Gastrocnemius medialis (tissue), 4 donors: ENCODE measurements around the gene PCDH8. TPM values are rescaled to one million over a fixed set of nuclear protein-coding genes. Genes with fewer than 3 reads are reported as not detected.

Source experiments
- ATAC-seq, 2 donors: fragments of 150-250 bp; one replicate each; pipeline ENCODE4 v1.9.1; 2016
- DNase-seq, 2 donors: peaks; one replicate each; pipeline ENCODE4 v3.0.0-alpha.2; 2019
- H3K27ac ChIP-seq, 4 donors: fragments of 200-600 bp; sonication (generic); 1 replicate in 1 of 4; 2 replicates in 3 of 4; pipeline ENCODE4 v1.5.1; 2016 to 2018; ENCODE audit warnings: mild to moderate bottlenecking in 2 of 4, moderate library complexity in 1 of 4
- H3K27me3 ChIP-seq, 3 donors: fragments of 200-600 bp; sonication (generic) in 2 of 3; 1 replicate in 1 of 3; 2 replicates in 2 of 3; pipeline versions ENCODE4 v1.5.1 to v1.6.0; 2016 to 2019; ENCODE audit warnings: mild to moderate bottlenecking in 1 of 3, moderate library complexity in 1 of 3
- H3K36me3 ChIP-seq, 2 donors: fragments of 200-600 bp; sonication (generic) in 1 of 2; one replicate each; pipeline ENCODE4 v1.5.1; 2017 to 2018
- H3K4me1 ChIP-seq, 2 donors: fragments of 200-600 bp; sonication (generic) in 1 of 2; one replicate each; pipeline ENCODE4 v1.5.1; 2016 to 2017; ENCODE audit warnings: mild to moderate bottlenecking in 2 of 2
- H3K4me3 ChIP-seq, 4 donors: fragments of 200-600 bp; sonication (generic) in 3 of 4; 1 replicate in 1 of 4; 2 replicates in 3 of 4; pipeline ENCODE4 v1.5.1; 2016 to 2019; ENCODE audit warnings: mild to moderate bottlenecking in 2 of 4
- H3K9me3 ChIP-seq, 3 donors: fragments of 200-600 bp; sonication (generic) in 2 of 3; 1 replicate in 1 of 3; 2 replicates in 2 of 3; pipeline ENCODE4 v1.5.1; 2016 to 2019
- CTCF ChIP-seq, 5 experiments: fragments of 450-650 bp in 3 of 5; fragments of 200-600 bp in 2 of 5; sonication (generic) in 2 of 5; IDR thresholded peaks in 4 of 5; conservative IDR thresholded peaks in 1 of 5; 1 replicate in 4 of 5; 2 replicates in 1 of 5; pipeline ENCODE4 v1.5.1; 2016 to 2019; ENCODE audit warnings: antibody characterized with exemption in 5 of 5, mild to moderate bottlenecking in 3 of 5, moderate library complexity in 3 of 5
- POLR2A ChIP-seq, 2 donors: fragments of 450-650 bp; IDR thresholded peaks; one replicate each; pipeline ENCODE4 v1.6.1; 2017; ENCODE audit warnings: antibody characterized with exemption in 2 of 2, mild to moderate bottlenecking in 2 of 2, moderate library complexity in 2 of 2
- in situ Hi-C, 4 donors: fragments of 200-750 bp; cut with MboI; loops; one replicate each; pipeline versions ENCODE4 v1.15.0 to v1.8.0; 2017; ENCODE audit warnings: low sequenced_read_pairs in 4 of 4
- intact Hi-C: fragments of 100-400 bp; cut with DNase I; formaldehyde crosslinking; loops from one replicate; pipeline ENCODE4 v1.15.1; 2023; ENCODE audit warnings: low total_unique reads
- total RNA-seq, 4 donors: library from RNA; depleted of rRNA; stranded (reverse); fragments of >200 nt; gene quantifications; one replicate each; pipeline versions ENCODE4 v1.1.0 to v1.2.3, GENCODE V29; 2016

Gene PCDH8
- total RNA-seq, 4 donors from 2014 or later = 0.39 TPM; not detected in 3

DNA sequence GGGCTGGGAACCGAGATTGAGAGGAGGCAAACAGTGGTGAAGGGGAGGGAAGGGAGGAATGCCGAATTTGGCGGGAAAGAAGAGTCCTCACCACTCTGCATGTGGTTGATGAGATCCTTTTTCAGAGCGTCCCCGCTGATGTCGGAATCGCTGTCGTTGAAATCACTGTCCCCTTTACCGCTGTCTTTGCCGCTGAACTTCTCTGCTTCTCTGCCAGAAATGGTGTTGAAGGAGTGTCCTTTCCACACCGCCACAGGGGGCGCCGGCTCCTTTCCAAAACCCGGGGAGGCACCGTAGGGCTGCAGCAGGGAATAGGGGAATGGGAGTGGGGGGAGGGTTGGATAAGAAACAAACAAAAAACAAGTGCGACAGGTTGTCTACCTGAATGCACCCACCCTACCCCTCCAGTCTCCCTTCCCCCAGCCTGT is 3.1 kb downstream of the PCDH8 start:
- intact Hi-C loops = no loop called here
- in situ Hi-C loops = no loop called here
- Histone ChIP-seq H3K4me1 (no peaks in the 10 kb centered on the region), H3K27me3 (peaks cover 70 to 75% (median 71%) of the 10 kb centered on the region in 3 donors), H3K27ac (no peak overlapping the region), H3K36me3 (no peaks in the 10 kb centered on the region), H3K4me3 (no peak overlapping the region), H3K9me3 (no peaks in the 10 kb centered on the region)
- TF ChIP-seq CTCF (IDR thresholded peaks at IDR 0.05 in 4 of 5, conservative IDR thresholded peaks at IDR 0.05 in 1 of 5) (no peak), POLR2A (IDR thresholded peaks at IDR 0.05) (no peak)
- DNase-seq (no peak), ATAC-seq (no peak)

DNA sequence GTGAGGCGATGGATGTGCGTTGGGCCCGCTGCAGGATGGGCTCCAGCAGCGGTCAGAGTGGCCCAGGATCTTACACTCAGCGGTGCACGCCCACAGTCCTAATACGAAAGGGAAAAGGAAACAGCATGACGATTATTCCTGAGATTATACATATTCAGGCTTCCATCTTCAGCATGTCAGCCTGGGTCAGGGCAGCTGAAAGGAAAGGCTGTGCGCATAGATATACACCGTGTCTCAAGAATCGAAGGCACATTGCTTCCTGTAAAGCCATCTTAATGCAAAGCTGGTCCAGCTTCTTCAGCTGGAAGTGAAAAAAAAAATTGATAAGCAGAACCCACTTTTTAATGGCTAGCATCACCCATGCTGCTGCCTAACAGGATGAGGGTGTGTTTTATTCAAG is 3.6 kb downstream of the PCDH8 start:
- DNase-seq (no peak), ATAC-seq (no peak)
- intact Hi-C loops = no loop called here
- in situ Hi-C loops = no loop called here
- TF ChIP-seq POLR2A (IDR thresholded peaks at IDR 0.05) (no peak), CTCF (IDR thresholded peaks at IDR 0.05 in 4 of 5, conservative IDR thresholded peaks at IDR 0.05 in 1 of 5) (no peak)
- no peaks in the 10 kb centered on the region for H3K36me3 ChIP-seq
- H3K4me3 ChIP-seq = no peak overlapping the region
- no peaks in the 10 kb centered on the region for H3K9me3 ChIP-seq
- no peak overlapping the region for H3K27ac ChIP-seq
- H3K27me3 ChIP-seq = peaks cover 65 to 70% (median 66%) of the 10 kb centered on the region in 3 donors
- no peaks in the 10 kb centered on the region for H3K4me1 ChIP-seq

DNA sequence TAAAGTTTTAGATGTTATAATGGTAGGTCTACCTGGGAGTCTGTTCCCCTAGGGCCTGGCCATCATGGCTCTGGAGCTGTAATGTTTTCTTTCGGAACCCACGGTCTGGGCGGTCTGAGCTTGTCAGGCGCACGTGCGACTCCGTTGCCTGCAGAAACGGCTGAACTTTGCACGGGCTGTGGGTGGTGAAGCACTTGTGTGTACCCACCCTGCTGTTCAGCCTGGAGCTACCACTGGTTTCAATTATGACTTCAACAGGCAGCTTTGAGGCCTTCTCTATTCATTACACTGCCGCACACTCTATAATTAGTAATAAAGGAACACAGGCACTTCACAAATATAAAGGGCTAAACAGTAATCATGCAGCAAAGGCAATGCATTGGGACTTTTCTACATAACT is 6.0 kb downstream of the PCDH8 start:
- H3K27me3 ChIP-seq = peaks cover 41 to 50% (median 42%) of the 10 kb centered on the region in 3 donors
- intact Hi-C loops (no loop called here), in situ Hi-C loops (no loop called here)
- ATAC-seq = no peak
- no peak overlapping the region for H3K27ac ChIP-seq
- DNase-seq = no peak
- no peaks in the 10 kb centered on the region for H3K36me3 ChIP-seq
- no peak overlapping the region for H3K4me3 ChIP-seq
- TF ChIP-seq CTCF (IDR thresholded peaks at IDR 0.05 in 4 of 5, conservative IDR thresholded peaks at IDR 0.05 in 1 of 5) = no peak
- no peak for TF ChIP-seq POLR2A (IDR thresholded peaks at IDR 0.05)
- no peaks in the 10 kb centered on the region for H3K4me1 ChIP-seq
- no peaks in the 10 kb centered on the region for H3K9me3 ChIP-seq

- Histone ChIP-seq H3K27ac (no peak overlapping the region), H3K27me3 (peaks cover 18 to 27% (median 20%) of the 10 kb centered on the region in 3 donors), H3K9me3 (no peaks in the 10 kb centered on the region), H3K36me3 (no peaks in the 10 kb centered on the region), H3K4me3 (no peak overlapping the region), H3K4me1 (no peaks in the 10 kb centered on the region)
- intact Hi-C loops (no loop called here), in situ Hi-C loops (no loop called here)
- TF ChIP-seq CTCF (IDR thresholded peaks at IDR 0.05 in 4 of 5, conservative IDR thresholded peaks at IDR 0.05 in 1 of 5) (no peak), POLR2A (IDR thresholded peaks at IDR 0.05) (no peak)
- no peak for ATAC-seq
- no peak for DNase-seq
Observed at GRCh38 chr13:52840066-52840465, 8.4 kb downstream of the PCDH8 start.

DNA sequence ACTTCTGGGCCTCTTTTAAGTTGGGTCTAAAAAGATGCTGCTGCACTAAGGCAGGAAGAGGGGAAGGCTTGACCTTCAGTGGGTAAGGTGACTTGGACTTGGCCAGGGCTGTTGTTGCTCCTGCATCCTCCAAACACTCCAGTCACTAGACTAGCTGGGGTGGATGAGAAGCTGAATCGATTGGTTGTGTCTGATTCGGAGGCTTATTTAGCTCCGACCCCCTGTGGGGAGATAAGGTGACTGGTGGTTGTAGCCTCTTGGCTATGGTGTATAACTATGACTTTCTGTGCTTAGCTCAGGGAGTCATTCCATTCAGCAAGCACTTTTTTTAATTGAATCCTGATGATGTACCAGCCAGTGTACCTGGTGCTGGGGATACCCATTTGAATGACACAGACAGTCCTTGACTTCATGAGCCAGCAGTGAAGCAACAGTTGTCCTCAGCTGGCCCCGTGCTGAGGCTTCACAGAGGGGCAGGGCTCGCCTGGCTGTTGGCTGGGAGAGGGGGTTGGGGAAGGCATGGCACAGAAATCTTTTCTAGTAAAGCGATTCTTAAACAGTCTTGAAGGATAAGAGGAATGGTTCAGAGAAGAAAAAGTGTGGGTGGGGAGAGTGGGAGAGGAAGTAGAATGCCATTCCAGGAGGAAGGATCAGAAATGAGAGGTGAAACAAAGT is 9.9 kb downstream of the PCDH8 start:
- TF ChIP-seq POLR2A (IDR thresholded peaks at IDR 0.05) (no peak), CTCF (IDR thresholded peaks at IDR 0.05 in 4 of 5, conservative IDR thresholded peaks at IDR 0.05 in 1 of 5) (no peak)
- H3K27ac ChIP-seq = no peak overlapping the region
- H3K4me1 ChIP-seq = no peaks in the 10 kb centered on the region
- no peaks in the 10 kb centered on the region for H3K9me3 ChIP-seq
- in situ Hi-C loops = no loop called here
- H3K27me3 ChIP-seq = peaks cover 11 to 15% (median 13%) of the 10 kb centered on the region in 3 donors
- no peaks in the 10 kb centered on the region for H3K36me3 ChIP-seq
- H3K4me3 ChIP-seq = no peak overlapping the region
- intact Hi-C loops = no loop called here
- ATAC-seq (no peak), DNase-seq (no peak)
